B cell (primary cell): ENCODE measurements around the gene SNX6.

Source experiments
- EZH2 ChIP-seq: IDR thresholded peaks from 2 replicates; pipeline ENCODE4 v1.6.1; 2012; ENCODE audit warnings: borderline replicate concordance, low read depth, mild to moderate bottlenecking, moderate library complexity, low read length; ENCODE audit not compliant: insufficient read depth, poor library complexity, severe bottlenecking
- TF ChIP-seq, protein P1 (sequence below): fragments of 200-600 bp; IDR thresholded peaks from one replicate; pipeline ENCODE4 v1.8.0; 2022; ENCODE audit warnings: antibody characterized with exemption, mild to moderate bottlenecking

DNA sequence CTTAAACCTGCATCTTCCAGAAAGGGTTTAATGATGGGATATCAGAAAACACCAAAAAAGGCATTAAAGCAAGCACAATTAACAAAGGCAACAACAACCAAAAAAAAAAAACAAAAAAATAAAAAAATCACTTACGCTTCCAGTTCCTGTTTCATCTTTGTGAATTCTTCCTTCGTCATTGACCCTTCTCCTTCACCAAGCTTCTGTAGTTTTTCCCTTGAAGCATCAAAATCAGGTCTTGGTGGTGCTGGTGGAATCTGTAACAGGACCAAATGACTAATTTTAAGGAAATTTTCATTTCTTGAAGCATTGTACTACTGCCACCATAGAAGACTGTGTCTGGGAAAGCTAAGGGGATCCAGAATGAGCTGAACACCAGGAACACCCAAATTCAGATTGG, 24.5 kb downstream of the SNX6 start:
- TF ChIP-seq, protein P1, sequence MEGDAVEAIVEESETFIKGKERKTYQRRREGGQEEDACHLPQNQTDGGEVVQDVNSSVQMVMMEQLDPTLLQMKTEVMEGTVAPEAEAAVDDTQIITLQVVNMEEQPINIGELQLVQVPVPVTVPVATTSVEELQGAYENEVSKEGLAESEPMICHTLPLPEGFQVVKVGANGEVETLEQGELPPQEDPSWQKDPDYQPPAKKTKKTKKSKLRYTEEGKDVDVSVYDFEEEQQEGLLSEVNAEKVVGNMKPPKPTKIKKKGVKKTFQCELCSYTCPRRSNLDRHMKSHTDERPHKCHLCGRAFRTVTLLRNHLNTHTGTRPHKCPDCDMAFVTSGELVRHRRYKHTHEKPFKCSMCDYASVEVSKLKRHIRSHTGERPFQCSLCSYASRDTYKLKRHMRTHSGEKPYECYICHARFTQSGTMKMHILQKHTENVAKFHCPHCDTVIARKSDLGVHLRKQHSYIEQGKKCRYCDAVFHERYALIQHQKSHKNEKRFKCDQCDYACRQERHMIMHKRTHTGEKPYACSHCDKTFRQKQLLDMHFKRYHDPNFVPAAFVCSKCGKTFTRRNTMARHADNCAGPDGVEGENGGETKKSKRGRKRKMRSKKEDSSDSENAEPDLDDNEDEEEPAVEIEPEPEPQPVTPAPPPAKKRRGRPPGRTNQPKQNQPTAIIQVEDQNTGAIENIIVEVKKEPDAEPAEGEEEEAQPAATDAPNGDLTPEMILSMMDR = no peak
- no peak for TF ChIP-seq EZH2
